Endothelial cell of umbilical vein (primary cell): ENCODE results near the gene PRRC2B. TPM values are rescaled to one million over a fixed set of nuclear protein-coding genes. Genes with fewer than 3 reads are reported as not detected.

Experiments
- BruUV-seq: library from RNA; stranded (reverse); fragments of 400-500 nt; replicated peaks from 2 replicates; lab custom pipeline; 2021; lab: Mats Ljungman, UMichigan
- CTCF ChIA-PET: fragments of 300-600, 350-600 bp; sonication (Branson Sonifier 250); formaldehyde crosslinking; loops from one replicate; lab custom pipeline; 2021; ENCODE audit warnings: antibody characterized with exemption, inconsistent platforms; lab: Charles Lee
- POLR2A ChIA-PET: fragments of 300-600, 350-600 bp; sonication (Branson Sonifier 250); formaldehyde crosslinking; loops from one replicate; lab custom pipeline; 2021; ENCODE audit warnings: antibody characterized with exemption, inconsistent platforms; lab: Charles Lee
- DNase-seq: peaks from one replicate; pipeline ENCODE4 v3.0.0-alpha.2; 2011; ENCODE audit warnings: low read depth, low spot score
- FAIRE-seq: peaks from 2 replicates; lab custom pipeline; 2011; peaks lifted over from hg19 to GRCh38; lab: Jason Lieb, UNC
- H2AFZ ChIP-seq: 2 replicates; pipeline ENCODE4 v1.6.0; 2012; ENCODE audit warnings: low read depth, low read length, control low read depth, inconsistent platforms
- H3K27ac ChIP-seq: 2 replicates; pipeline ENCODE4 v1.5.1; 2011; ENCODE audit warnings: low read depth, mild to moderate bottlenecking, control low read depth, low read length, moderate library complexity; ENCODE audit not compliant: insufficient read depth
- H3K27me3 ChIP-seq, 2 experiments: 2 replicates each; pipeline versions ENCODE4 v1.6.0 to v1.6.1; 2011; ENCODE audit warnings: low read length in 2 of 2, mixed read lengths in 1 of 2; ENCODE audit not compliant: control insufficient read depth in 2 of 2, insufficient read depth in 2 of 2
- H3K36me3 ChIP-seq, 2 experiments: 2 replicates in 1 of 2; 3 replicates in 1 of 2; pipeline ENCODE4 v1.5.1; 2011; ENCODE audit warnings: low read length in 2 of 2, mild to moderate bottlenecking in 1 of 2, moderate library complexity in 1 of 2; ENCODE audit not compliant: control insufficient read depth in 2 of 2, insufficient read depth in 2 of 2; ENCODE audit errors: extremely low read depth in 1 of 2
- H3K4me1 ChIP-seq: 3 replicates; pipeline ENCODE4 v1.5.1; 2011; ENCODE audit warnings: mild to moderate bottlenecking, low read length; ENCODE audit not compliant: control insufficient read depth, insufficient read depth; ENCODE audit errors: extremely low read depth
- H3K4me2 ChIP-seq: 2 replicates; pipeline ENCODE4 v1.6.1; 2011; ENCODE audit warnings: low read length, control low read depth, mixed read lengths; ENCODE audit not compliant: insufficient read depth
- H3K4me3 ChIP-seq, 3 experiments: fragments of 200-600 bp in 1 of 3; sonication (generic), shearing (Covaris generic) in 1 of 3; replicated peaks in 1 of 3; 2 replicates each; pipeline ENCODE4 v1.5.1; 2011 to 2016; ENCODE audit warnings: control low read depth in 3 of 3, low read length in 3 of 3, mild to moderate bottlenecking in 2 of 3, inconsistent platforms in 1 of 3, low read depth in 1 of 3, moderate library complexity in 1 of 3; ENCODE audit not compliant: insufficient read depth in 1 of 3
- H3K79me2 ChIP-seq: 2 replicates; pipeline ENCODE4 v1.6.0; 2012; ENCODE audit warnings: low read length, inconsistent platforms; ENCODE audit not compliant: control insufficient read depth, insufficient read depth
- H3K9ac ChIP-seq: replicated peaks from 2 replicates; pipeline ENCODE3; 2011; ENCODE audit warnings: low read length, control low read depth; ENCODE audit not compliant: insufficient read depth; ENCODE audit errors: extremely low read depth
- H3K9me1 ChIP-seq: replicated peaks from 3 replicates; pipeline ENCODE4 v1.6.0; 2011; ENCODE audit warnings: mild to moderate bottlenecking, low read length; ENCODE audit not compliant: control insufficient read depth, insufficient read depth; ENCODE audit errors: extremely low read depth
- H3K9me3 ChIP-seq: replicated peaks from 2 replicates; pipeline ENCODE4 v1.5.1; 2012; ENCODE audit warnings: low read length, inconsistent platforms; ENCODE audit not compliant: control insufficient read depth, insufficient read depth
- H4K20me1 ChIP-seq: replicated peaks from 2 replicates; pipeline ENCODE3; 2011; ENCODE audit warnings: mild to moderate bottlenecking, low read length; ENCODE audit not compliant: control insufficient read depth, insufficient read depth; ENCODE audit errors: extremely low read depth
- CTCF ChIP-seq, 2 donors: IDR thresholded peaks; 1 replicate in 1 of 2; 2 replicates in 1 of 2; pipeline ENCODE4 v1.5.1; 2011; ENCODE audit warnings: low read length in 2 of 2, mild to moderate bottlenecking in 2 of 2, moderate library complexity in 2 of 2, control low read depth in 1 of 2, inconsistent platforms in 1 of 2, low read depth in 1 of 2; ENCODE audit not compliant: insufficient read depth in 1 of 2; ENCODE audit errors: extremely low read depth in 1 of 2
- EZH2 ChIP-seq: IDR thresholded peaks from 2 replicates; pipeline ENCODE4 v1.6.1; 2012; ENCODE audit warnings: borderline replicate concordance, low read depth, mild to moderate bottlenecking, moderate library complexity, low read length, inconsistent platforms; ENCODE audit not compliant: severe bottlenecking
- FOS ChIP-seq: IDR thresholded peaks from 2 replicates; pipeline ENCODE4 v1.6.1; 2011; ENCODE audit warnings: mild to moderate bottlenecking, low read length, moderate library complexity, borderline replicate concordance; ENCODE audit not compliant: insufficient read depth
- GATA2 ChIP-seq: IDR thresholded peaks from 2 replicates; pipeline ENCODE4 v1.7.0; 2011; ENCODE audit warnings: low read depth, mild to moderate bottlenecking, moderate library complexity, mixed read lengths, low read length; ENCODE audit not compliant: insufficient read length, insufficient read depth
- JUN ChIP-seq: IDR thresholded peaks from 2 replicates; pipeline ENCODE4 v1.6.1; 2011; ENCODE audit warnings: borderline replicate concordance, low read depth; ENCODE audit not compliant: insufficient read length, insufficient read depth
- MAX ChIP-seq: IDR thresholded peaks from 2 replicates; pipeline ENCODE4 v1.6.1; 2011; ENCODE audit not compliant: insufficient read depth, insufficient read length
- MYC ChIP-seq: IDR thresholded peaks from one replicate; pipeline ENCODE4 v1.6.1; 2011; ENCODE audit warnings: mild to moderate bottlenecking, low read depth, low read length
- POLR2A ChIP-seq: IDR thresholded peaks from 2 replicates; pipeline ENCODE4 v1.6.1; 2012; ENCODE audit warnings: low read depth, mild to moderate bottlenecking, control low read depth, low read length
- POLR2AphosphoS5 ChIP-seq: IDR thresholded peaks from 2 replicates; pipeline ENCODE4 v1.6.1; 2012; ENCODE audit warnings: low read depth, mild to moderate bottlenecking, control low read depth, low read length, moderate library complexity; ENCODE audit not compliant: insufficient read depth
- dilution Hi-C: fragments of 300-500 bp; cut with MboI; formaldehyde crosslinking; loops from one replicate; pipeline ENCODE4 v1.15.0; 2019; ENCODE audit warnings: low sequenced_read_pairs; ENCODE audit not compliant: extremely low pct_ligation_motif_present
- intact Hi-C: fragments of 100-400 bp; cut with micrococcal nuclease; formaldehyde crosslinking; loops from one replicate; pipeline ENCODE4 v1.10.0; 2022
- polyA plus RNA-seq, 4 experiments: library from polyadenylated mRNA; depleted of rRNA in 3 of 4; stranded (reverse) in 3 of 4; unstranded in 1 of 4; fragments of >200 nt; gene quantifications; 2 replicates each; pipeline versions ENCODE4 v1.2.1 to v1.2.3, GENCODE V29; 2011 to 2012; ENCODE audit warnings: missing spikeins in 1 of 4
- total RNA-seq: library from RNA; stranded (reverse); gene quantifications from 2 replicates; pipeline ENCODE4 v1.2.3, GENCODE V29; 2021

The PRRC2B gene
- total and polyA plus RNA-seq, 2 donors (not counting 3 experiments of a cell fraction or from before 2014, with no cell fraction given) = 35.6 to 256 TPM

- Histone ChIP-seq H3K4me3 (no peak overlapping the region), H4K20me1 (peaks cover 13% of the 10 kb centered on the region), H3K9ac (no peak overlapping the region), H3K27ac (peak overlapping the region; percentile 67), H3K79me2 (peaks cover 74% of the 10 kb centered on the region), H3K27me3 (no peaks in the 10 kb centered on the region), H3K9me1 (no peaks in the 10 kb centered on the region), H3K9me3 (no peaks in the 10 kb centered on the region), H3K4me2 (no peak overlapping the region), H2AFZ (no peak overlapping the region), H3K36me3 (peaks cover 37 to 53% of the 10 kb centered on the region in 2 experiments), H3K4me1 (peaks cover 32% of the 10 kb centered on the region)
- TF ChIP-seq MYC (no peak), MAX (no peak), EZH2 (no peak), FOS (no peak), CTCF (IDR thresholded peaks at IDR 0.05; ENCODE audit: extremely low read depth in 1 of 2, insufficient read depth in 1 of 2, low read depth in 1 of 2, low read length in 2 of 2) (no peak), JUN (no peak), GATA2 (no peak), POLR2A (no peak), POLR2AphosphoS5 (no peak)
- peak; percentile 86 for FAIRE-seq
- ChIA-PET CTCF (interaction anchor here (1.1 to 2.2 kb wide), 2 partner anchors 13 to 86 kb away, joined by 3 to 9 read pairs; no protein-coding TSS in a partner anchor), POLR2A (no interaction called here)
- BruUV-seq = no TSS peak
- DNase-seq = peak; percentile 88
- dilution Hi-C loops = no loop called here
- intact Hi-C loops = loop anchor here (5.0 kb wide), 1 partner anchor 39 kb away; no protein-coding TSS in a partner anchor
Observed at GRCh38 chr9:131436376-131436775, 42.5 kb downstream of the PRRC2B start.
